ENCODE data around the gene BAZ2B. TPM values are rescaled to one million over a fixed set of nuclear protein-coding genes. Genes with fewer than 3 reads are reported as not detected.

Gene BAZ2B
- total and polyA plus RNA-seq, 2 experiments from 2014 or later: 51.7 to 62.9 TPM

GRCh38 chr2:159546039-159546438 is 70.3 kb downstream of the BAZ2B start:
- Mint-ChIP-seq H3K27me3 (ENCODE audit: insufficient read depth, low read depth, poor library complexity) (peaks cover 2% of the 10 kb centered on the region), H3K36me3 (ENCODE audit: low read depth) (peaks cover 3% of the 10 kb centered on the region; the same call in 1 of the 3 replicates), H3K9me3 (no peaks in the 10 kb centered on the region), H3K4me1 (peaks cover 24% of the 10 kb centered on the region), H3K4me3 (no peak overlapping the region), H3K27ac (no peak overlapping the region)
- Histone ChIP-seq H3K36me3 (ENCODE audit: insufficient read depth) (no peaks in the 10 kb centered on the region), H3K4me3 (no peak overlapping the region), H3K27me3 (ENCODE audit: insufficient read depth) (no peaks in the 10 kb centered on the region), H3K4me1 (ENCODE audit: insufficient read depth) (peaks cover 8% of the 10 kb centered on the region; the same call in 1 of the 2 replicates), H3F3A (replicated peaks; ENCODE audit: low read depth) (no peaks in the 10 kb centered on the region), H3K27ac (ENCODE audit: low read depth) (no peak overlapping the region), H3K79me2 (replicated peaks; ENCODE audit: insufficient read depth) (no peaks in the 10 kb centered on the region), H3K4me2 (no peak overlapping the region), H4K20me1 (replicated peaks; ENCODE audit: insufficient read depth) (no peaks in the 10 kb centered on the region), H2AFZ (no peak overlapping the region), H3K9me2 (ENCODE audit: insufficient read depth) (no peaks in the 10 kb centered on the region)
- DNase-seq (ENCODE audit: low spot score) (no peak), ATAC-seq (no peak)
- TF ChIP-seq CTCF (conservative IDR thresholded peaks at IDR 0.05; ENCODE audit: low read depth in 2 of 2): no peak
- no peak for TF ChIP-seq ZNF114 (CRISPR knock-in tag; IDR thresholded peaks at IDR 0.05)
- TF ChIP-seq ETS1 (IDR thresholded peaks at IDR 0.05): no peak
- no peak for TF ChIP-seq NANOG (IDR thresholded peaks at IDR 0.05; ENCODE audit: borderline replicate concordance)

- no peaks in the 10 kb centered on the region for H3K79me2 ChIP-seq (replicated peaks; ENCODE audit: insufficient read depth)
- H3K4me3 ChIP-seq: no peak overlapping the region
- H3K4me1 Mint-ChIP-seq: peaks cover 24% of the 10 kb centered on the region
- no peaks in the 10 kb centered on the region for H3K9me2 ChIP-seq (ENCODE audit: insufficient read depth)
- H4K20me1 ChIP-seq (replicated peaks; ENCODE audit: insufficient read depth): no peaks in the 10 kb centered on the region
- ATAC-seq: no peak
- no peak overlapping the region for H2AFZ ChIP-seq
- H3K4me2 ChIP-seq: no peak overlapping the region
- H3K27ac Mint-ChIP-seq: peak overlapping the region; percentile 43
- H3K4me3 Mint-ChIP-seq: no peak overlapping the region
- no peaks in the 10 kb centered on the region for H3K36me3 ChIP-seq (ENCODE audit: insufficient read depth)
- peaks cover 3% of the 10 kb centered on the region; the same call in 1 of the 3 replicates for H3K36me3 Mint-ChIP-seq (ENCODE audit: low read depth)
- H3F3A ChIP-seq (replicated peaks; ENCODE audit: low read depth): no peaks in the 10 kb centered on the region
- H3K27ac ChIP-seq (ENCODE audit: low read depth): peak overlapping the region; percentile 27; the same call in 1 of the 2 replicates
- H3K4me1 ChIP-seq (ENCODE audit: insufficient read depth): peaks cover 8% of the 10 kb centered on the region; the same call in 1 of the 2 replicates
- peaks cover 2% of the 10 kb centered on the region for H3K27me3 Mint-ChIP-seq (ENCODE audit: insufficient read depth, low read depth, poor library complexity)
- no peaks in the 10 kb centered on the region for H3K9me3 Mint-ChIP-seq
- DNase-seq (ENCODE audit: low spot score): no peak
- no peaks in the 10 kb centered on the region for H3K27me3 ChIP-seq (ENCODE audit: insufficient read depth)
- TF ChIP-seq NANOG (IDR thresholded peaks at IDR 0.05; ENCODE audit: borderline replicate concordance): no peak
- TF ChIP-seq ZNF114 (CRISPR knock-in tag; IDR thresholded peaks at IDR 0.05): no peak
- TF ChIP-seq CTCF (conservative IDR thresholded peaks at IDR 0.05; ENCODE audit: low read depth in 2 of 2): no peak
- no peak for TF ChIP-seq JUNB (IDR thresholded peaks at IDR 0.05; ENCODE audit: unreplicated experiment)
- TF ChIP-seq CREB1 (CRISPR knock-in tag; IDR thresholded peaks at IDR 0.05; ENCODE audit: low read depth): no peak
- TF ChIP-seq EZH2 (IDR thresholded peaks at IDR 0.05; ENCODE audit: low read depth, unreplicated experiment): no peak
- no peak for TF ChIP-seq ZNF462 (CRISPR knock-in tag; IDR thresholded peaks at IDR 0.05)
- TF ChIP-seq EZH2phosphoT487 (IDR thresholded peaks at IDR 0.05; ENCODE audit: unreplicated experiment): no peak
- TF ChIP-seq STAT1 (IDR thresholded peaks at IDR 0.05; ENCODE audit: unreplicated experiment): no peak
Observed at GRCh38 chr2:159545085-159545484, 71.3 kb downstream of the BAZ2B start.

Data from GM23338 (cell line).